ENCODE measurements around the gene ACTL8.

Gene ACTL8

GRCh38 chr1:17765444-17766411 lies 10.6 kb downstream of the ACTL8 start:
- Histone ChIP-seq H3K27me3 (replicated peaks in 2 of 5; ENCODE audit: control insufficient read depth in 4 of 5, insufficient read depth in 5 of 5, low read length in 4 of 5) (peaks cover 0 to 8% (median 2%) of the 10 kb centered on the region in 5 experiments), H3K36me3 (ENCODE audit: control insufficient read depth in 4 of 4, insufficient read depth in 4 of 4, low read length in 3 of 4) (no peaks in the 10 kb centered on the region), H3K27ac (ENCODE audit: insufficient read depth in 1 of 2, low read depth in 1 of 2, low read length in 2 of 2, poor library complexity in 1 of 2, severe bottlenecking in 2 of 2) (no peak overlapping the region), H3K4me1 (ENCODE audit: control extremely low read depth in 1 of 4, control insufficient read depth in 4 of 4, insufficient read depth in 4 of 4, low read length in 3 of 4) (no peaks in the 10 kb centered on the region), H3K9me3 (ENCODE audit: control extremely low read depth in 1 of 5, control insufficient read depth in 4 of 5, insufficient read depth in 2 of 5, low read depth in 1 of 5, low read length in 4 of 5) (no peaks in the 10 kb centered on the region), H3K4me3 (ENCODE audit: control insufficient read depth in 1 of 7, extremely low read depth in 1 of 7, insufficient read depth in 4 of 7, low read depth in 2 of 7, low read length in 6 of 7) (no peak overlapping the region)
- ChIA-PET CTCF (no interaction called here), POLR2A (no interaction called here)
- no peak for DNase-seq
- WGBS (ENCODE audit: insufficient coverage): 93% methylated on average over 13 of the region's 16 CpGs

GRCh38 chr1:17768651-17769241 lies 13.6 kb downstream of the ACTL8 start:
- ChIA-PET CTCF (no interaction called here), POLR2A (no interaction called here)
- 96% methylated on average over 7 of the region's 10 CpGs for WGBS (ENCODE audit: insufficient coverage)
- Histone ChIP-seq H3K36me3 (ENCODE audit: control insufficient read depth in 4 of 4, insufficient read depth in 4 of 4, low read length in 3 of 4) (no peaks in the 10 kb centered on the region), H3K4me3 (ENCODE audit: control insufficient read depth in 1 of 7, extremely low read depth in 1 of 7, insufficient read depth in 4 of 7, low read depth in 2 of 7, low read length in 6 of 7) (no peak overlapping the region), H3K9me3 (ENCODE audit: control extremely low read depth in 1 of 5, control insufficient read depth in 4 of 5, insufficient read depth in 2 of 5, low read depth in 1 of 5, low read length in 4 of 5) (no peaks in the 10 kb centered on the region), H3K4me1 (ENCODE audit: control extremely low read depth in 1 of 4, control insufficient read depth in 4 of 4, insufficient read depth in 4 of 4, low read length in 3 of 4) (no peaks in the 10 kb centered on the region), H3K27me3 (replicated peaks in 2 of 5; ENCODE audit: control insufficient read depth in 4 of 5, insufficient read depth in 5 of 5, low read length in 4 of 5) (peaks cover 0 to 6% (median 3%) of the 10 kb centered on the region in 5 experiments), H3K27ac (ENCODE audit: insufficient read depth in 1 of 2, low read depth in 1 of 2, low read length in 2 of 2, poor library complexity in 1 of 2, severe bottlenecking in 2 of 2) (no peak overlapping the region)
- DNase-seq: no peak

- CTCF ChIA-PET: no interaction called here
Observed at GRCh38 chr1:17770983-17771382, 15.8 kb downstream of the ACTL8 start.

DNA sequence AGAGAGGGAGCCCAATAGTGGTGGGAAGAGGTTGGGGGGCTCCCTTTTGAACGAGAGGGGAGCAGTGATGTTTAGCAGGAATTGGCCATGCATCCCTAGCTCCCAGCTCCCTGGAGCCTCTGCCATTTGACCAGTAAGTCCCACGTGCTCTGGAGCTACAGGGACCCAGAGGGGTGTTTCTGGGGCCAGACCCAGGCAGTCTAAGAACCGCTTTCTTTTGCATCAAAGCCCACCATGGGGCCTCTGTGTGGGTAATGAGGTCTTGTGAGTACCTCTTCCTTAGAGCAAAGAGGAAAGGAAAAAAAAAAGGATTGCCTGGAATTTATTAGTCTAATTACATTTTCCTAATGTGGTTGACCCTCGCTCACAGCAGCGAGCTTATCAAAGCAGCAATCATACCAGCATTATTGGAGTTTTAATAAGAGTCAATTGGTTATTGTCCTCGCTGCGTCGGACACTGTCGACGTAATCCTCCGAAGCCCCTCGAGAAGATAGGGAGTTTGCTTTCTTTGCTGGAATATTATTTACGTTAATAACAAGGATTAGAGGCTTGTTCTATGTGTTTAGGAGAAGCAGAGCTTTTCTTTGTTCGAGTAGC lies 17.6 kb downstream of the ACTL8 start:
- H3K4me1 ChIP-seq (ENCODE audit: control extremely low read depth in 1 of 4, control insufficient read depth in 4 of 4, insufficient read depth in 4 of 4, low read length in 3 of 4): no peaks in the 10 kb centered on the region
- WGBS (ENCODE audit: insufficient coverage): 86% methylated on average over 10 of the region's 14 CpGs
- no peaks in the 10 kb centered on the region for H3K36me3 ChIP-seq (ENCODE audit: control insufficient read depth in 4 of 4, insufficient read depth in 4 of 4, low read length in 3 of 4)
- H3K27ac ChIP-seq (ENCODE audit: insufficient read depth in 1 of 2, low read depth in 1 of 2, low read length in 2 of 2, poor library complexity in 1 of 2, severe bottlenecking in 2 of 2): no peak overlapping the region
- POLR2A ChIA-PET: no interaction called here
- H3K27me3 ChIP-seq (replicated peaks in 2 of 5; ENCODE audit: control insufficient read depth in 4 of 5, insufficient read depth in 5 of 5, low read length in 4 of 5): peaks cover 0 to 19% (median 3%) of the 10 kb centered on the region in 5 experiments
- CTCF ChIA-PET: no interaction called here
- no peak overlapping the region for H3K4me3 ChIP-seq (ENCODE audit: control insufficient read depth in 1 of 7, extremely low read depth in 1 of 7, insufficient read depth in 4 of 7, low read depth in 2 of 7, low read length in 6 of 7)
- H3K9me3 ChIP-seq (ENCODE audit: control extremely low read depth in 1 of 5, control insufficient read depth in 4 of 5, insufficient read depth in 2 of 5, low read depth in 1 of 5, low read length in 4 of 5): no peaks in the 10 kb centered on the region
- DNase-seq: no peak

More at GRCh38 chr1:17770983-17771382, 15.8 kb downstream of the ACTL8 start:
- POLR2A ChIA-PET: no interaction called here
- peaks cover 0 to 13% (median 3%) of the 10 kb centered on the region in 5 experiments for H3K27me3 ChIP-seq (replicated peaks in 2 of 5; ENCODE audit: control insufficient read depth in 4 of 5, insufficient read depth in 5 of 5, low read length in 4 of 5)
- H3K36me3 ChIP-seq (ENCODE audit: control insufficient read depth in 4 of 4, insufficient read depth in 4 of 4, low read length in 3 of 4): no peaks in the 10 kb centered on the region
- DNase-seq: no peak
- H3K9me3 ChIP-seq (ENCODE audit: control extremely low read depth in 1 of 5, control insufficient read depth in 4 of 5, insufficient read depth in 2 of 5, low read depth in 1 of 5, low read length in 4 of 5): no peaks in the 10 kb centered on the region
- no peak overlapping the region for H3K27ac ChIP-seq (ENCODE audit: insufficient read depth in 1 of 2, low read depth in 1 of 2, low read length in 2 of 2, poor library complexity in 1 of 2, severe bottlenecking in 2 of 2)
- no peak overlapping the region for H3K4me3 ChIP-seq (ENCODE audit: control insufficient read depth in 1 of 7, extremely low read depth in 1 of 7, insufficient read depth in 4 of 7, low read depth in 2 of 7, low read length in 6 of 7)
- no peaks in the 10 kb centered on the region for H3K4me1 ChIP-seq (ENCODE audit: control extremely low read depth in 1 of 4, control insufficient read depth in 4 of 4, insufficient read depth in 4 of 4, low read length in 3 of 4)
- WGBS (ENCODE audit: insufficient coverage): 100% methylated on average over 4 of the region's 10 CpGs

GRCh38 chr1:17773591-17774326 lies 18.6 kb downstream of the ACTL8 start:
- no peak overlapping the region for H3K27ac ChIP-seq (ENCODE audit: insufficient read depth in 1 of 2, low read depth in 1 of 2, low read length in 2 of 2, poor library complexity in 1 of 2, severe bottlenecking in 2 of 2)
- H3K9me3 ChIP-seq (ENCODE audit: control extremely low read depth in 1 of 5, control insufficient read depth in 4 of 5, insufficient read depth in 2 of 5, low read depth in 1 of 5, low read length in 4 of 5): no peaks in the 10 kb centered on the region
- peaks cover 0 to 24% (median 3%) of the 10 kb centered on the region in 5 experiments for H3K27me3 ChIP-seq (replicated peaks in 2 of 5; ENCODE audit: control insufficient read depth in 4 of 5, insufficient read depth in 5 of 5, low read length in 4 of 5)
- H3K36me3 ChIP-seq (ENCODE audit: control insufficient read depth in 4 of 4, insufficient read depth in 4 of 4, low read length in 3 of 4): no peaks in the 10 kb centered on the region
- no peak overlapping the region for H3K4me3 ChIP-seq (ENCODE audit: control insufficient read depth in 1 of 7, extremely low read depth in 1 of 7, insufficient read depth in 4 of 7, low read depth in 2 of 7, low read length in 6 of 7)
- ChIA-PET POLR2A (no interaction called here), CTCF (no interaction called here)
- H3K4me1 ChIP-seq (ENCODE audit: control extremely low read depth in 1 of 4, control insufficient read depth in 4 of 4, insufficient read depth in 4 of 4, low read length in 3 of 4): no peaks in the 10 kb centered on the region
- DNase-seq: no peak
- 82% methylated on average over 15 of the region's 16 CpGs for WGBS (ENCODE audit: insufficient coverage)

GRCh38 chr1:17774452-17774851 lies 19.3 kb downstream of the ACTL8 start:
- no peaks in the 10 kb centered on the region for H3K4me1 ChIP-seq (ENCODE audit: control extremely low read depth in 1 of 4, control insufficient read depth in 4 of 4, insufficient read depth in 4 of 4, low read length in 3 of 4)
- WGBS (ENCODE audit: insufficient coverage): 98% methylated on average over 6 of the region's 6 CpGs
- ChIA-PET POLR2A (no interaction called here), CTCF (no interaction called here)
- H3K27ac ChIP-seq (ENCODE audit: insufficient read depth in 1 of 2, low read depth in 1 of 2, low read length in 2 of 2, poor library complexity in 1 of 2, severe bottlenecking in 2 of 2): no peak overlapping the region
- no peaks in the 10 kb centered on the region for H3K9me3 ChIP-seq (ENCODE audit: control extremely low read depth in 1 of 5, control insufficient read depth in 4 of 5, insufficient read depth in 2 of 5, low read depth in 1 of 5, low read length in 4 of 5)
- no peak overlapping the region for H3K4me3 ChIP-seq (ENCODE audit: control insufficient read depth in 1 of 7, extremely low read depth in 1 of 7, insufficient read depth in 4 of 7, low read depth in 2 of 7, low read length in 6 of 7)
- H3K36me3 ChIP-seq (ENCODE audit: control insufficient read depth in 4 of 4, insufficient read depth in 4 of 4, low read length in 3 of 4): no peaks in the 10 kb centered on the region
- no peak for DNase-seq
- peaks cover 0 to 24% (median 3%) of the 10 kb centered on the region in 5 experiments for H3K27me3 ChIP-seq (replicated peaks in 2 of 5; ENCODE audit: control insufficient read depth in 4 of 5, insufficient read depth in 5 of 5, low read length in 4 of 5)
